Activated T-helper 9 cell treated with anti-CD3 and anti-CD28 coated beads, Interleukin-2, amount 50 U/mL, for 16 hours (primary cell): ENCODE data around the gene SMARCA5.
"Not testable (repeated sequence)": the region's sequence is repeated elsewhere in the genome, so short reads cannot be mapped to it uniquely, and the experiment has no call there.

Source experiments
- DNase-seq: peaks from one replicate; pipeline ENCODE4 v3.0.0-alpha.2; 2020; ENCODE audit warnings: low read depth

Gene SMARCA5, protein sequence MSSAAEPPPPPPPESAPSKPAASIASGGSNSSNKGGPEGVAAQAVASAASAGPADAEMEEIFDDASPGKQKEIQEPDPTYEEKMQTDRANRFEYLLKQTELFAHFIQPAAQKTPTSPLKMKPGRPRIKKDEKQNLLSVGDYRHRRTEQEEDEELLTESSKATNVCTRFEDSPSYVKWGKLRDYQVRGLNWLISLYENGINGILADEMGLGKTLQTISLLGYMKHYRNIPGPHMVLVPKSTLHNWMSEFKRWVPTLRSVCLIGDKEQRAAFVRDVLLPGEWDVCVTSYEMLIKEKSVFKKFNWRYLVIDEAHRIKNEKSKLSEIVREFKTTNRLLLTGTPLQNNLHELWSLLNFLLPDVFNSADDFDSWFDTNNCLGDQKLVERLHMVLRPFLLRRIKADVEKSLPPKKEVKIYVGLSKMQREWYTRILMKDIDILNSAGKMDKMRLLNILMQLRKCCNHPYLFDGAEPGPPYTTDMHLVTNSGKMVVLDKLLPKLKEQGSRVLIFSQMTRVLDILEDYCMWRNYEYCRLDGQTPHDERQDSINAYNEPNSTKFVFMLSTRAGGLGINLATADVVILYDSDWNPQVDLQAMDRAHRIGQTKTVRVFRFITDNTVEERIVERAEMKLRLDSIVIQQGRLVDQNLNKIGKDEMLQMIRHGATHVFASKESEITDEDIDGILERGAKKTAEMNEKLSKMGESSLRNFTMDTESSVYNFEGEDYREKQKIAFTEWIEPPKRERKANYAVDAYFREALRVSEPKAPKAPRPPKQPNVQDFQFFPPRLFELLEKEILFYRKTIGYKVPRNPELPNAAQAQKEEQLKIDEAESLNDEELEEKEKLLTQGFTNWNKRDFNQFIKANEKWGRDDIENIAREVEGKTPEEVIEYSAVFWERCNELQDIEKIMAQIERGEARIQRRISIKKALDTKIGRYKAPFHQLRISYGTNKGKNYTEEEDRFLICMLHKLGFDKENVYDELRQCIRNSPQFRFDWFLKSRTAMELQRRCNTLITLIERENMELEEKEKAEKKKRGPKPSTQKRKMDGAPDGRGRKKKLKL

DNA sequence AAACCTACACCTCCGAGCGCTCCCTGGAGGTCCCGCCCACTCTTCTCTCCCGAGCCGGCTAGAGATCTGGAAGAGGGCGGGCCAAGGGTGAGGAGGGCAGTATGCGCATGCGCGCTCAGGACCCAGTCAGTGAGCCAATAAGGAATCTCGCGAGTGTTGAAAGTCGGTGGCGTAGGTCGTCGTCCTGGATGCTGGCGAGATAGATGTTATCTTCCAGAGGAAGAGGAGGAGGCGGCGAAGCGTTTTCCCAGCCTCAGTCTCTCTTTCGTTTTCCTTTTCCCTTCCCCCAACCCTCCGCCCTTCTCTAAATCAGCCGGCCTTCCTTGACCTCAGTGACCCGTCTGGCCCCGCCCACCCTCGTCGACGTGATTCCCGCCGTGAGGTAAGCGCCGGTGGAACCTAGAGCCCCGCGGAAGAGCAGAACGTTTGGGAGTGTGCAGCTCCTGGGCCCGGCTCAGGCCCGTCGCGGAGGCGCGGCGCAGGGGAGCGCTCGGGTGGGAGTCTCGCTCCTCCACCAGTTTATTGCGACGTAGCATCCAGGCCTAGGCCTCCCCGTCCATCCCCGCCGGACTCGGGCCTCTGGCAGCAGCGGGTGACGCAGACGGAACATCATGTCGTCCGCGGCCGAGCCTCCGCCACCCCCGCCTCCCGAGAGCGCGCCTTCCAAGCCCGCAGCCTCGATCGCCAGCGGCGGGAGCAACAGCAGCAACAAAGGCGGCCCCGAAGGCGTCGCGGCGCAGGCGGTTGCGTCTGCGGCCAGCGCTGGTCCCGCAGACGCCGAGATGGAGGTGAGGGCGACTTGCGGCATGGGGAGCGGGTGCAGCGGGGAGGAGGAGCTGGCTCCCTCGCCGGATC is at the start of gene SMARCA5:
SMARCA5 (plus strand) TSS at position 389 of the 855 bp plus-strand sequence; CDS start at position 612, 223 bp downstream.
- peak; percentile 89 for DNase-seq

- DNase-seq: no peak
Measured at GRCh38 chr4:143473334-143474126, 40.0 kb upstream of the SMARCA5 start.

DNA sequence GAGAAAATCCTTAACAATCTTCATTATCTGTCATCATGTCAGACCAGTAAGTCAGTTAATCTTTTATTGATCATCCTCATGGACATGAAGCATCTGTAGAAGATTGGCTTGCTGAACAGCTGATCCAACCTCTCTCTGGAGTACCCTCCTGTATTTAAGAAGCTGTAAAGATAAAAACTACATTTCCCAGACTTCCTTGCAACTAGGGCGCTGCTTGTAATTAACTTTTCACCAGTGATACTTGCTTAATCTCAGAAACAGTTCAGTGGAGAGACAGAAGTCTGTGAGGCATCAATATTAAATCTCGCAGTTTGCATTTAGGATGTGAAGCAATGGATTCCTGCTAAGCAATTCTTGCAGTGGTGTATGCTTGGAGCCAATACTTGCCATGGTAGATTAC is 36.0 kb upstream of the SMARCA5 start:
- no peak for DNase-seq

DNA sequence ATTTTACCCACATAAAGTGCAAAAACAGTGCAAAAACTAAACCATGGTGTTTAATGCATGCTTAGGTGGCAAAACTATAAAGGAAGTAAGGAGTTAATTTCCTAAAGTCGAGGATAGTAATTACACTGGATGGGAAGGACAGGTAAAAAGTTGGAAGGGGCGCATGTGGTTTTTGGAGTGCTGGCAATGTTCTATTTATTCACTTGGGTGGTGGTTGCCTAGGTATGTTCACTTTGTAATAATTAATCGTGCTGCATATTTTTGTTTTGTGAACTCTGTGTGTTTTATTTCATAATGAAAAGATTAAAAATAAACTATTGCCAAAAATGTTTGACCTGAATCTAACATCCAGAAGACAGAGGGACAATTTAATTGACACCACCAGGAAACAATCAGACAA is 32.1 kb upstream of the SMARCA5 start:
- DNase-seq: no peak

GRCh38 chr4:143482840-143483239 is 30.7 kb upstream of the SMARCA5 start:
- no peak for DNase-seq

DNA sequence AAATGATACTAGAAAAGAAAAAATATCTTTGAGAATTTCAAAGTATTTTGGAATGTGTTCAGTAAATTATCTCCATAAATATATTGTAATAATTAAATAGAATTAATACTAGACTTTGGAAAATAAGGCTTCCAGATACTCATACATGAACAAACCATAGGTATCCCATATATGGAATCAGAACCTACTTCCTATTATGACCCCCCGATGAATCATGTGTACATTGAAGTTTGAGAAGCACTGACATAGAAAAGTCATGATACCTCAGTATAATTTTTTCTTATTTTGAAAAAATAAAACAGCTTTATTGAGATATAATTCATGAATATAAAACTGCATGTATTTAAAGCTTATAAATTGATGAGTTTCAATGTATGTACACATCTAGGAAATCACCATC is 27.2 kb upstream of the SMARCA5 start:
- no peak for DNase-seq

- no peak for DNase-seq
Measured at GRCh38 chr4:143488687-143489086, 24.8 kb upstream of the SMARCA5 start.

DNA sequence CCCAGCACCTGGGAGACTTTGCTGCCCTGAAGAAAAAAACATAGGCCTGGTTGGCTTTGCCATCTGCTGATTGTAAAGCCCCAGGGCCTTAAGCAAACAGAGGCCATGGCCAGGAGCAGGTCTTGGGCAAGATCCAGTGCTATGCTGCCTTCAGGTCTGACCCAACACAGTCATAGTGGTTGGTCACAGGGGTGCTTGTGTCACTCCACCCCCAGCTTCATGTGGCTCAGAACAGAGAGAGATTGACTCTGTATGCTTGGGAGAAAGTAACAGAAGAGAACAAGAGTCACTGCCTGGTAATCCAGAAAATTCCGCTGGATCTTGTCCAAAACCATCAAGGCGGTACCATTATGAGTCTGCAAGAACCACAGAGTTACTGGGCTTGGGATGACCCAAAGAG is 24.4 kb upstream of the SMARCA5 start:
- no peak for DNase-seq

GRCh38 chr4:143498021-143498420 is 15.5 kb upstream of the SMARCA5 start:
- no peak for DNase-seq

DNA sequence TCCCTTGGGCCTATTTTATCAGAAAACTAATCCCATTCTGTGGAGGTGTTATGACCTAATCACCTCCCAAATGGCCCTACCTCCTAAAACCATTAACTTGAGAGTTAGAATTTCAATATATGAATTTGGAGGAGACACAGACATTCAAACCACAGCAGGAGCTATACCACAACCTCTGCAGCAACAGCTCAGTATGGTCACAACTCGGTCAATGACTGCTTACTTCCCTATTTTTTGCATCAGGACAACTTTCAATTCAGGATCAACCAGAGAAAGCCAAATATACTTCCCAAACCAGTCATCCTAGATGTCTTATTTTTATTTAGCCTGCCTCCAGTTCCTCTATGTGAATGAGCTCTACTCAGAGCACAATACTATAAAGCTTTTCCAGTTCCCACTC is 11.3 kb upstream of the SMARCA5 start:
- no peak for DNase-seq

DNA sequence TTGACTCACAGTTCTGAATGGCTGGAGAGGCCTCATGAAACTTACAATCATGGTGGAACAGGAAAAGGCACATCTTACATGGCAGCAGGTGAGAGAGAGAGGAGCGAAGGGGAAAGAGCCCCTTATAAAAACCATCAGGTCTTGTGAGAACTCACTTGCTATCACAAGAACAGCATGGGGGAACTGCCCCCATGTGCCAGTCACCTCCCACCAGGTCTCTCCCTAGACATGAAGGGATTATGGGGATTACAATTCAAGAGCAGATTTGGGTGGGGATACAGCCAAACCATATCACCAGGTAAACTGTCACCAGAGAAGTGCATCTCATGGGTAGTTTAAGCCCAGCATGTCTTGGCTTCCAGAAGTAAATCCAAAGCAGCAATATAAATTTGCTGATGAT is 7.5 kb upstream of the SMARCA5 start:
- no peak for DNase-seq

GRCh38 chr4:143511906-143512305 is 1.6 kb upstream of the SMARCA5 start:
- DNase-seq: no peak

DNA sequence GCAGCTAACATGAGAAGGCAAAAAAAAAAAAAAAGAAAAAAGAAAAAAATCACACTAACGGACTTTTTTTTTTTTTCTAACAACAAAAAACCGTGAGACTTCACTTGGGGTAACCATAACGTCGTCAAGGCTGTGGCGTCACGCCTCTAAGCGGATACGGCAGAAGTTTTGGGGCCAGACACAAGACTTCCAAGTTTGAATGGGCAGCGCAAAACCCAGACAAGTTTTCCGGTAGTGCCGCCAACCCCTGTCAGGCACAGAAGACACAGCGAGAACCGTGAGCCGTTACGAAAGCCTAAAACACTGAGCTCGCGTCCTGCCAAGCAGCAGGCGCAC is 556 bp upstream of the SMARCA5 start:
- no peak for DNase-seq

- no peak for DNase-seq
Measured at GRCh38 chr4:143514169-143514495, 630 bp downstream of the SMARCA5 start.

DNA sequence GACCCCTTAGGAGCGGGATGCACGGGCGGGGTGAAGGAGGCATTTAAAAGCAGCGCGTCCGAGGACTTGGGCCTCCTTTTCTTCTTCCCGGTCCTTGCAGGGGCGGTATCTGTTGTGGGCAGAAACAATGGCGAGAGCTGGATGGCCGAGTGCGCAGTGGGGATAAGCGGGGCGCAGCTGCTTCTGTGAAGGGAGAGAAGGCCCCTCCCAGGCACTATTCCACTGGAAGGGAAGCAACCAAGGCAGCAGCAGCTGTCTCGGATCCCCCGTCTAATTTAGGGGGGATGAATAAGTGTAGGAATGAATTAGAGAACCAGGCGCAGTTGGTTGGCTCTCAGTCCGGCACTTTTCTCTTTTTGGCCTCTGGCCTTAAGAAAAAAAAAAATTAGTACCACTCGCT is 995 bp downstream of the SMARCA5 start:
- DNase-seq: no peak

- DNase-seq: no peak
Measured at GRCh38 chr4:143514901-143515300, 1.4 kb downstream of the SMARCA5 start.

GRCh38 chr4:143515905-143516304 is 2.4 kb downstream of the SMARCA5 start:
- no peak for DNase-seq

GRCh38 chr4:143517764-143518163 is 4.3 kb downstream of the SMARCA5 start:
- DNase-seq: no peak

- DNase-seq: no peak
Measured at GRCh38 chr4:143524211-143524610, 10.7 kb downstream of the SMARCA5 start.

GRCh38 chr4:143528046-143528445 is 14.5 kb downstream of the SMARCA5 start:
- not testable (repeated sequence) for DNase-seq

- no peak for DNase-seq
Measured at GRCh38 chr4:143531380-143531779, 17.9 kb downstream of the SMARCA5 start.
